Lower lobe of right lung (tissue), 2 donors: ENCODE data around the gene OR51Q1. TPM values are rescaled to one million over a fixed set of nuclear protein-coding genes. Genes with fewer than 3 reads are reported as not detected.

Source experiments
- ATAC-seq, 2 donors: fragments of 200-7000 bp; cut with Tn5 transposase; one replicate each; pipeline ENCODE4 v1.9.1; 2020 to 2022; ENCODE audit warnings: mild to moderate bottlenecking in 2 of 2, moderate library complexity in 2 of 2
- DNase-seq: peaks from one replicate; pipeline ENCODE4 v3.0.0-alpha.2; 2020
- H3K27ac ChIP-seq: fragments of 200-600 bp; one replicate; pipeline ENCODE4 v1.8.0; 2022
- H3K27me3 ChIP-seq: fragments of 200-600 bp; one replicate; pipeline ENCODE4 v1.8.0; 2022; ENCODE audit warnings: low read depth
- H3K36me3 ChIP-seq: fragments of 200-600 bp; one replicate; pipeline ENCODE4 v1.8.0; 2022; ENCODE audit warnings: mild to moderate bottlenecking
- H3K4me1 ChIP-seq: fragments of 200-600 bp; one replicate; pipeline ENCODE4 v1.8.0; 2022
- H3K4me3 ChIP-seq: fragments of 200-600 bp; one replicate; pipeline ENCODE4 v1.8.0; 2022; ENCODE audit warnings: mild to moderate bottlenecking
- H3K9me3 ChIP-seq: fragments of 200-600 bp; one replicate; pipeline ENCODE4 v1.8.0; 2022
- CTCF ChIP-seq: fragments of 200-600 bp; IDR thresholded peaks from one replicate; pipeline ENCODE4 v1.8.0; 2022; ENCODE audit warnings: antibody characterized with exemption, mild to moderate bottlenecking
- intact Hi-C: fragments of 100-400 bp; cut with DNase I; formaldehyde crosslinking; loops from one replicate; pipeline ENCODE4 v1.11.0; 2022
- total RNA-seq: library from RNA; stranded (reverse); fragmentation: NEBNext Ultra II Directional; extraction: Animal tissue kit (Norgen Biotek cat#: 25700); gene quantifications from one replicate; pipeline ENCODE4 v1.2.1, GENCODE V29; 2021
- donor health status: DM: no; HTN: yes; CAD: no; lungs with severe emphysema.

Gene OR51Q1
- total RNA-seq, 1 donor from 2014 or later: not detected

- TF ChIP-seq CTCF: no peak
- DNase-seq: no peak
- Histone ChIP-seq H3K36me3 (no peaks in the 10 kb centered on the region), H3K9me3 (no peaks in the 10 kb centered on the region), H3K27me3 (no peaks in the 10 kb centered on the region), H3K4me3 (no peak overlapping the region), H3K27ac (no peak overlapping the region), H3K4me1 (no peaks in the 10 kb centered on the region)
- intact Hi-C loops: no loop called here
- ATAC-seq: no peak
Measured at GRCh38 chr11:5443835-5444393, 22.0 kb downstream of the OR51Q1 start.

- no peak within 1 kb of the TSS for H3K4me3 ChIP-seq
- DNase-seq (no peak), ATAC-seq (no peak)
- intact Hi-C loops: no loop called here
- H3K9me3 ChIP-seq: no peaks in the 10 kb centered on the region
- no peaks in the 10 kb centered on the region for H3K27me3 ChIP-seq
- H3K4me1 ChIP-seq: no peaks in the 10 kb centered on the region
- no peak within 1 kb of the TSS for H3K27ac ChIP-seq
- TF ChIP-seq CTCF: no peak
- no peaks in the 10 kb centered on the region for H3K36me3 ChIP-seq
Measured at GRCh38 chr11:5449023-5449422, 27.1 kb downstream of the OR51Q1 start, which contains the start of gene OR51I2. Gene OR51I2 (plus strand): TSS chr11:5449323. CDS start chr11:5453489, 4,166 bp downstream.

GRCh38 chr11:5449432-5449831, 27.5 kb downstream of the OR51Q1 start:
- intact Hi-C loops: no loop called here
- ATAC-seq (no peak), DNase-seq (no peak)
- no peak for TF ChIP-seq CTCF
- no peak overlapping the region for H3K27ac ChIP-seq
- no peaks in the 10 kb centered on the region for H3K4me1 ChIP-seq
- H3K9me3 ChIP-seq: no peaks in the 10 kb centered on the region
- H3K27me3 ChIP-seq: no peaks in the 10 kb centered on the region
- H3K36me3 ChIP-seq: no peaks in the 10 kb centered on the region
- H3K4me3 ChIP-seq: no peak overlapping the region

GRCh38 chr11:5460983-5461621, 39.2 kb downstream of the OR51Q1 start:
- no peaks in the 10 kb centered on the region for H3K9me3 ChIP-seq
- H3K36me3 ChIP-seq: no peaks in the 10 kb centered on the region
- DNase-seq: no peak
- no peak overlapping the region for H3K27ac ChIP-seq
- no peak for ATAC-seq
- TF ChIP-seq CTCF: no peak
- no peaks in the 10 kb centered on the region for H3K4me1 ChIP-seq
- intact Hi-C loops: no loop called here
- H3K4me3 ChIP-seq: no peak overlapping the region
- H3K27me3 ChIP-seq: no peaks in the 10 kb centered on the region

GRCh38 chr11:5467527-5467926, 45.6 kb downstream of the OR51Q1 start:
- no peak for TF ChIP-seq CTCF
- no peaks in the 10 kb centered on the region for H3K4me1 ChIP-seq
- ATAC-seq: no peak
- intact Hi-C loops: no loop called here
- H3K27me3 ChIP-seq: no peaks in the 10 kb centered on the region
- no peaks in the 10 kb centered on the region for H3K9me3 ChIP-seq
- no peak overlapping the region for H3K4me3 ChIP-seq
- H3K36me3 ChIP-seq: no peaks in the 10 kb centered on the region
- no peak for DNase-seq
- H3K27ac ChIP-seq: no peak overlapping the region

Other genes with a start within 250 kb of the OR51Q1 start
- gene OR51V1, start 221.4 kb upstream of the OR51Q1 start, total RNA-seq: not detected
- 323 TPM for gene HBB, start 195.0 kb upstream of the OR51Q1 start, total RNA-seq
- not detected for gene HBD, start 187.6 kb upstream of the OR51Q1 start, total RNA-seq
- not detected for gene HBG1, start 172.3 kb upstream of the OR51Q1 start, total RNA-seq
- 0.89 TPM for gene HBG2, start 167.3 kb upstream of the OR51Q1 start, total RNA-seq
- not detected for gene HBE1, start 152.2 kb upstream of the OR51Q1 start, total RNA-seq
- not detected for gene OR51B4, start 120.2 kb upstream of the OR51Q1 start, total RNA-seq
- gene OR51B2, start 97.8 kb upstream of the OR51Q1 start, total RNA-seq: not detected
- gene OR51B5, start 78.6 kb upstream of the OR51Q1 start, total RNA-seq: not detected
- not detected for gene OR51B6, start 70.6 kb upstream of the OR51Q1 start, total RNA-seq
- not detected for gene OR51M1, start 38.3 kb upstream of the OR51Q1 start, total RNA-seq
- gene OR51I1, start 19.4 kb downstream of the OR51Q1 start, total RNA-seq: 0.41 TPM
- not detected for gene OR51I2, start 27.2 kb downstream of the OR51Q1 start, total RNA-seq
- gene OR52D1, start 66.6 kb downstream of the OR51Q1 start, total RNA-seq: not detected
- 0.50 TPM for gene UBQLN3, start 87.8 kb downstream of the OR51Q1 start, total RNA-seq
- 1.1 TPM for gene UBQLNL, start 94.6 kb downstream of the OR51Q1 start, total RNA-seq
- 0.35 TPM for gene OR52H1, start 126.4 kb downstream of the OR51Q1 start, total RNA-seq
- gene OR52B6, start 158.8 kb downstream of the OR51Q1 start, total RNA-seq: not detected
- 3.7 TPM for gene TRIM6, start 174.5 kb downstream of the OR51Q1 start, total RNA-seq
- gene TRIM34, start 202.9 kb downstream of the OR51Q1 start, total RNA-seq: 13.7 TPM